Measurements from ENCODE around the gene DHRS13. TPM values are rescaled to one million over a fixed set of nuclear protein-coding genes. Genes with fewer than 3 reads are reported as not detected.

Gene DHRS13
- total RNA-seq, 1 donor from 2014 or later, result 16.5 TPM

DNA sequence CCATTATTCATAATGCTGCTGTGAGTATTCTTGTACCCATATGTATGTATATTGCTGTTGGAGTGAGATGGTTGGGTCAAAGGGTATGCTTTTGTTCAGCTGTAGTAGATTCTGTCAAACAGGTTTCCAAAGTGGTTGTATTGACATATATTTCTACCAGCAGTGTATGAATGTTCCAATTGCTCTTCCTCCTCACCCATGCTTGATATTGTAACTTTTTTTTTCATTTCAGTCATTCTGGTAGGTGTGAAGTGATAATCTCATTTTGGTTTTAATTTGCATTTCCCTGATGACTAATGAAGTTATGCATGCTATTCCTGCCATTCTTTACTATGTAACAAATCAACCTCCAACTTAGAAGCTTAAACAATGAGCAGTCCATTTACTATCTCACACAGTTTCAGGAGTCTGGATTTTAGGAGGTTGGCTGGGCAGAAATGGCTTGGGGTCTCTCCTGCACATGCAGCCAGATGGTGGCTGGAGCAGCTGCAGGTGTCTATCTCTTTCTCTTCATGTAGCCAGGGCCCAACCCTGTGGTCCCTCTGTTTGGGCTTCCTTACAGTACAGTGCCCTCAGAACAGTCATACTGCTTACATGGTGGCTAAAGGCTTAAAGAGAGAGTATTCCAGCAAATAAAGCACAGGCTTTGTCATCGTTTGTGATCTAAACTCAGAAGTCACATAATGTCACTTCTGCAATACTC, 26.9 kb downstream of the DHRS13 start:
- H3K9me3 ChIP-seq, result no peaks in the 10 kb centered on the region
- intact Hi-C loops (cut with DNase I), result no loop called here
- no peaks in the 10 kb centered on the region for H3K27me3 ChIP-seq
- H3K27ac ChIP-seq, result no peak overlapping the region
- TF ChIP-seq, protein P1, sequence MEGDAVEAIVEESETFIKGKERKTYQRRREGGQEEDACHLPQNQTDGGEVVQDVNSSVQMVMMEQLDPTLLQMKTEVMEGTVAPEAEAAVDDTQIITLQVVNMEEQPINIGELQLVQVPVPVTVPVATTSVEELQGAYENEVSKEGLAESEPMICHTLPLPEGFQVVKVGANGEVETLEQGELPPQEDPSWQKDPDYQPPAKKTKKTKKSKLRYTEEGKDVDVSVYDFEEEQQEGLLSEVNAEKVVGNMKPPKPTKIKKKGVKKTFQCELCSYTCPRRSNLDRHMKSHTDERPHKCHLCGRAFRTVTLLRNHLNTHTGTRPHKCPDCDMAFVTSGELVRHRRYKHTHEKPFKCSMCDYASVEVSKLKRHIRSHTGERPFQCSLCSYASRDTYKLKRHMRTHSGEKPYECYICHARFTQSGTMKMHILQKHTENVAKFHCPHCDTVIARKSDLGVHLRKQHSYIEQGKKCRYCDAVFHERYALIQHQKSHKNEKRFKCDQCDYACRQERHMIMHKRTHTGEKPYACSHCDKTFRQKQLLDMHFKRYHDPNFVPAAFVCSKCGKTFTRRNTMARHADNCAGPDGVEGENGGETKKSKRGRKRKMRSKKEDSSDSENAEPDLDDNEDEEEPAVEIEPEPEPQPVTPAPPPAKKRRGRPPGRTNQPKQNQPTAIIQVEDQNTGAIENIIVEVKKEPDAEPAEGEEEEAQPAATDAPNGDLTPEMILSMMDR (IDR thresholded peaks at IDR 0.05), result no peak
- no peak overlapping the region for H3K4me3 ChIP-seq
- H3K4me1 ChIP-seq, result no peaks in the 10 kb centered on the region
- peaks cover 23 to 34% of the 10 kb centered on the region in 2 donors for H3K36me3 ChIP-seq
- no peak for DNase-seq (ENCODE audit: low spot score in 2 of 2)

GRCh38 chr17:28874750-28875149, 28.1 kb downstream of the DHRS13 start:
- Histone ChIP-seq H3K36me3 (peaks cover 10 to 21% of the 10 kb centered on the region in 2 donors), H3K27ac (no peak overlapping the region), H3K4me1 (no peaks in the 10 kb centered on the region), H3K27me3 (no peaks in the 10 kb centered on the region), H3K4me3 (no peak overlapping the region), H3K9me3 (no peaks in the 10 kb centered on the region)
- TF ChIP-seq, protein P1 (IDR thresholded peaks at IDR 0.05), result no peak
- no peak for DNase-seq (ENCODE audit: low spot score in 2 of 2)
- intact Hi-C loops (cut with DNase I), result no loop called here

GRCh38 chr17:28873839-28874238, 29.0 kb downstream of the DHRS13 start:
- no peaks in the 10 kb centered on the region for H3K9me3 ChIP-seq

GRCh38 chr17:28871056-28871579, 31.8 kb downstream of the DHRS13 start:
- H3K4me1 ChIP-seq, result no peaks in the 10 kb centered on the region
- DNase-seq (ENCODE audit: low spot score in 2 of 2), result no peak
- H3K27ac ChIP-seq, result no peak overlapping the region
- no peaks in the 10 kb centered on the region for H3K27me3 ChIP-seq
- H3K36me3 ChIP-seq, result no peaks in the 10 kb centered on the region
- H3K9me3 ChIP-seq, result no peaks in the 10 kb centered on the region
- TF ChIP-seq, protein P1 (IDR thresholded peaks at IDR 0.05), result no peak
- intact Hi-C loops (cut with DNase I), result loop anchor here (1.0 kb wide), 1 partner anchor 36 kb away; no protein-coding TSS in a partner anchor
- H3K4me3 ChIP-seq, result no peak overlapping the region

More at GRCh38 chr17:28873839-28874238, 29.0 kb downstream of the DHRS13 start:
- H3K4me3 ChIP-seq, result no peak overlapping the region
- no peak for DNase-seq (ENCODE audit: low spot score in 2 of 2)
- TF ChIP-seq, protein P1 (IDR thresholded peaks at IDR 0.05), result no peak
- H3K27me3 ChIP-seq, result no peaks in the 10 kb centered on the region
- intact Hi-C loops (cut with DNase I), result no loop called here
- H3K36me3 ChIP-seq, result peaks cover 1 to 12% of the 10 kb centered on the region in 2 donors
- H3K4me1 ChIP-seq, result no peaks in the 10 kb centered on the region
- H3K27ac ChIP-seq, result no peak overlapping the region

DNA sequence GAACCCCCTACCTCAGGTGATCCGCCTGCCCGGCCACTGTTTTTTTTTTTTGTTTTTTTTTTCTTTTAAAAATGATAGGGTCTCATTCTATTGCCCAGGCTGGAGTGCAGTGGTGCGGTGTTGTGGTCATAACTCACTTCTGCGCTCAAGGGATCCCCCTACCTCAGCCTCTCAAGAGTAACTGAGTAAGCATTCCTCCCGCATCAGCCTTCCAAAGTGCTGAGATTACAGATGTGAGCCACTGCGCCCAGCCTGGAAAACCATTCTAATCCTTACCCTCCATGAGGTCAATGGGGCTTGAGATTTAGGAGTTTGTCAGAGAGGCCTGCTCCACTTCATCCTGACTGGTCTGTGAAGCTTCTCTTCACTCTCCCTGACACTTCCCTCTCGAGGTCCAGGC, 35.6 kb downstream of the DHRS13 start:
- H3K4me3 ChIP-seq, result no peak overlapping the region
- H3K4me1 ChIP-seq, result no peaks in the 10 kb centered on the region
- no peaks in the 10 kb centered on the region for H3K9me3 ChIP-seq
- intact Hi-C loops (cut with DNase I), result no loop called here
- H3K27me3 ChIP-seq, result no peaks in the 10 kb centered on the region
- TF ChIP-seq, protein P1 (IDR thresholded peaks at IDR 0.05), result no peak
- peaks cover 0 to 3% of the 10 kb centered on the region in 2 donors for H3K36me3 ChIP-seq
- no peak for DNase-seq (ENCODE audit: low spot score in 2 of 2)
- H3K27ac ChIP-seq, result no peak overlapping the region
